ENCODE measurements around the gene HIPK2. TPM values are rescaled to one million over a fixed set of nuclear protein-coding genes. Genes with fewer than 3 reads are reported as not detected.

Gene HIPK2
- total RNA-seq, 1 donor from 2014 or later = 23.0 TPM

DNA sequence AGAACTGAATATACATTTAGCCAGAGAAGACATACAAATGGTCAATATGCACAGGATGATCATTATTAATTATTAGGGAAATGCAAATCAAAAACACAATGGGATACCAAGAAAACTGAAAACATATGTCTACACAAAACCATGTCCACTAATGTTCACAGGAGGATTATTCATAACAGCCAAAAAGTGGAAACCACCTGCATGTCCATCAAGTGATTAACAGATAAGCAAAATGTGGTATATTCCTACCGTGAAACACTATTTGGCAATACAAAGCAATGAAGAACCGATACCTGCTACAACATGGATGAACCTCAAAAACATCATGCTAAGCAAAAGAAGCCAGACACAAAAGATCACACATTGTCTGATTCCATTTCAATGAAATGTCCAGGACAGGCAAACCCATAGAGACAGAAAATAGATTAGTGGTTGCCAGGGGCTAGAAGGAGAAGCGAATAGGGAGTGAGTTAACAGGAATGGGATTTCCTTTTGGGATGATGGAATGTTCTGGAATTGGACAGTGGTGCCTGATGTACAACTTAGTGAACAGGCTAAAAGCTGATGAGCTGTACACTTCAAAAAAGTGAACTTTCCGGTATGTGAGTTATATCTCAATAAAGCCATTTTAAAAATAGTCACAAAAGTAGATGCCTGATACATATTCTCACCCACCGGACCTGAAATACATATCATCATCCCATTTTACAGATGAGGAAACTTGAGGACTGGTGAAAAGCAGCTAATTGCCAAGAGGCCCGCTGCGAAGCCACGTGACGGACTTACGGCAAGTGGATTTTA is 33.6 kb downstream of the HIPK2 start:
- no peaks in the 10 kb centered on the region for H3K27me3 Mint-ChIP-seq
- ATAC-seq (ENCODE audit: low read depth) = no peak
- H3K36me3 Mint-ChIP-seq (ENCODE audit: low read depth) = peaks cover 8% of the 10 kb centered on the region
- no peak overlapping the region for H3K4me3 Mint-ChIP-seq
- intact Hi-C loops (cut with micrococcal nuclease) = no loop called here
- H3K9me3 Mint-ChIP-seq = no peaks in the 10 kb centered on the region
- H3K27ac Mint-ChIP-seq = no peak overlapping the region
- peaks cover 12% of the 10 kb centered on the region for H3K4me1 Mint-ChIP-seq
- TF ChIP-seq, protein P1, sequence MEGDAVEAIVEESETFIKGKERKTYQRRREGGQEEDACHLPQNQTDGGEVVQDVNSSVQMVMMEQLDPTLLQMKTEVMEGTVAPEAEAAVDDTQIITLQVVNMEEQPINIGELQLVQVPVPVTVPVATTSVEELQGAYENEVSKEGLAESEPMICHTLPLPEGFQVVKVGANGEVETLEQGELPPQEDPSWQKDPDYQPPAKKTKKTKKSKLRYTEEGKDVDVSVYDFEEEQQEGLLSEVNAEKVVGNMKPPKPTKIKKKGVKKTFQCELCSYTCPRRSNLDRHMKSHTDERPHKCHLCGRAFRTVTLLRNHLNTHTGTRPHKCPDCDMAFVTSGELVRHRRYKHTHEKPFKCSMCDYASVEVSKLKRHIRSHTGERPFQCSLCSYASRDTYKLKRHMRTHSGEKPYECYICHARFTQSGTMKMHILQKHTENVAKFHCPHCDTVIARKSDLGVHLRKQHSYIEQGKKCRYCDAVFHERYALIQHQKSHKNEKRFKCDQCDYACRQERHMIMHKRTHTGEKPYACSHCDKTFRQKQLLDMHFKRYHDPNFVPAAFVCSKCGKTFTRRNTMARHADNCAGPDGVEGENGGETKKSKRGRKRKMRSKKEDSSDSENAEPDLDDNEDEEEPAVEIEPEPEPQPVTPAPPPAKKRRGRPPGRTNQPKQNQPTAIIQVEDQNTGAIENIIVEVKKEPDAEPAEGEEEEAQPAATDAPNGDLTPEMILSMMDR (IDR thresholded peaks at IDR 0.05) = no peak
- POLR2A ChIA-PET = no interaction called here
- CTCF ChIA-PET = no interaction called here
- no peak for DNase-seq

GRCh38 chr7:139743267-139743966 is 34.4 kb downstream of the HIPK2 start:
- POLR2A ChIA-PET = interaction anchor here (0.6 kb wide), 1 partner anchor 96 kb away, joined by 7 read pairs; no protein-coding TSS in a partner anchor
- Mint-ChIP-seq H3K4me3 (no peak overlapping the region), H3K4me1 (peaks cover 15% of the 10 kb centered on the region), H3K9me3 (no peaks in the 10 kb centered on the region), H3K27me3 (no peaks in the 10 kb centered on the region), H3K36me3 (ENCODE audit: low read depth) (peaks cover 8% of the 10 kb centered on the region), H3K27ac (no peak overlapping the region)
- TF ChIP-seq, protein P1 (IDR thresholded peaks at IDR 0.05) = no peak
- CTCF ChIA-PET = no interaction called here
- intact Hi-C loops (cut with micrococcal nuclease) = no loop called here
- ATAC-seq (ENCODE audit: low read depth) (no peak), DNase-seq (no peak)

GRCh38 chr7:139741789-139742344 is 35.9 kb downstream of the HIPK2 start:
- Mint-ChIP-seq H3K36me3 (ENCODE audit: low read depth) (peaks cover 8% of the 10 kb centered on the region), H3K9me3 (no peaks in the 10 kb centered on the region), H3K27me3 (no peaks in the 10 kb centered on the region), H3K27ac (no peak overlapping the region), H3K4me3 (no peak overlapping the region), H3K4me1 (peaks cover 30% of the 10 kb centered on the region)
- POLR2A ChIA-PET = interaction anchor here (0.7 kb wide), 1 partner anchor 37 kb away, joined by 3 read pairs; no protein-coding TSS in a partner anchor
- ATAC-seq (ENCODE audit: low read depth) (no peak), DNase-seq (no peak)
- intact Hi-C loops (cut with micrococcal nuclease) = no loop called here
- CTCF ChIA-PET = no interaction called here
- TF ChIP-seq, protein P1 (IDR thresholded peaks at IDR 0.05) = no peak

- ATAC-seq (ENCODE audit: low read depth) = no peak
- CTCF ChIA-PET = no interaction called here
- H3K27ac Mint-ChIP-seq = no peak overlapping the region
- H3K27me3 Mint-ChIP-seq = no peaks in the 10 kb centered on the region
- TF ChIP-seq, protein P1 (IDR thresholded peaks at IDR 0.05) = no peak
- peaks cover 8% of the 10 kb centered on the region for H3K36me3 Mint-ChIP-seq (ENCODE audit: low read depth)
- H3K4me3 Mint-ChIP-seq = no peak overlapping the region
- intact Hi-C loops (cut with micrococcal nuclease) = no loop called here
- no peak for DNase-seq
- POLR2A ChIA-PET = no interaction called here
- no peaks in the 10 kb centered on the region for H3K9me3 Mint-ChIP-seq
- peaks cover 29% of the 10 kb centered on the region for H3K4me1 Mint-ChIP-seq
Measured at GRCh38 chr7:139741239-139741638, 36.6 kb downstream of the HIPK2 start.

Data from activated B cell treated with CpG ODN at 0.5 μM for 24 hours (primary cell).